ENCODE results near the gene AQP11. TPM values are rescaled to one million over a fixed set of nuclear protein-coding genes. Genes with fewer than 3 reads are reported as not detected.

The AQP11 gene
- total RNA-seq, 1 experiment from 2014 or later: 1.1 TPM

- Histone ChIP-seq H3K36me3 (ENCODE audit: low read depth) (no peaks in the 10 kb centered on the region), H3K27me3 (ENCODE audit: insufficient read depth, low read depth) (no peaks in the 10 kb centered on the region), H3K9me2 (ENCODE audit: insufficient read depth) (no peaks in the 10 kb centered on the region; the same call in 1 of the 2 replicates), H3K4me2 (no peak overlapping the region), H3K27ac (no peak overlapping the region), H3K79me2 (ENCODE audit: low read depth) (no peaks in the 10 kb centered on the region), H3F3A (ENCODE audit: insufficient read depth, low read depth) (0 out of 2 replicates have a peak, but pooled peaks cover 3% of the 10 kb centered on the region), H3K9me3 (ENCODE audit: insufficient read depth, low read depth) (peaks cover 23% of the 10 kb centered on the region), H4K20me1 (ENCODE audit: insufficient read depth) (no peaks in the 10 kb centered on the region), H2AFZ (no peak overlapping the region), H3K4me1 (replicated peaks; ENCODE audit: insufficient read depth) (peaks cover 14% of the 10 kb centered on the region), H3K4me3 (no peak overlapping the region)
- CTCF ChIA-PET: interaction anchor here (1.4 kb wide), 2 partner anchors 9 to 362 kb away, joined by 3 to 5 read pairs; no protein-coding TSS in a partner anchor
- intact Hi-C loops (cut with micrococcal nuclease; ENCODE audit: unreplicated experiment): loop anchor here (1.0 kb wide), 1 partner anchor 365 kb away; no protein-coding TSS in a partner anchor
- BruUV-seq (replicated peaks): no TSS peak
- POLR2A ChIA-PET (ENCODE audit: unreplicated experiment): interaction anchor here (0.6 kb wide), 2 partner anchors 13 to 308 kb away, joined by 5 to 13 read pairs; no protein-coding TSS in a partner anchor
- TF ChIP-seq CTCF (conservative IDR thresholded peaks at IDR 0.05) (peak; percentile 50), EZH2 (IDR thresholded peaks at IDR 0.05; ENCODE audit: low read depth) (no peak)
- peak in 1 of 2 experiments; percentile 23 for DNase-seq
Observed at GRCh38 chr11:77557553-77557952, 32.2 kb upstream of the AQP11 start.

- Histone ChIP-seq H3K9me3 (ENCODE audit: insufficient read depth, low read depth) (peaks cover 29% of the 10 kb centered on the region), H2AFZ (no peak overlapping the region), H3F3A (ENCODE audit: insufficient read depth, low read depth) (0 out of 2 replicates have a peak, but pooled peaks cover 3% of the 10 kb centered on the region), H3K27ac (no peak overlapping the region), H3K4me2 (no peak overlapping the region), H3K4me3 (no peak overlapping the region), H4K20me1 (ENCODE audit: insufficient read depth) (no peaks in the 10 kb centered on the region), H3K79me2 (ENCODE audit: low read depth) (no peaks in the 10 kb centered on the region), H3K27me3 (ENCODE audit: insufficient read depth, low read depth) (no peaks in the 10 kb centered on the region), H3K4me1 (replicated peaks; ENCODE audit: insufficient read depth) (peaks cover 14% of the 10 kb centered on the region), H3K9me2 (ENCODE audit: insufficient read depth) (no peaks in the 10 kb centered on the region; the same call in 1 of the 2 replicates), H3K36me3 (ENCODE audit: low read depth) (no peaks in the 10 kb centered on the region)
- BruUV-seq (replicated peaks): no TSS peak
- intact Hi-C loops (cut with micrococcal nuclease; ENCODE audit: unreplicated experiment): no loop called here
- POLR2A ChIA-PET (ENCODE audit: unreplicated experiment): no interaction called here
- TF ChIP-seq CTCF (conservative IDR thresholded peaks at IDR 0.05): no peak
- TF ChIP-seq EZH2 (IDR thresholded peaks at IDR 0.05; ENCODE audit: low read depth): no peak
- no peak for DNase-seq
- CTCF ChIA-PET: no interaction called here
Observed at GRCh38 chr11:77558380-77558779, 31.4 kb upstream of the AQP11 start.

- Histone ChIP-seq H3K79me2 (ENCODE audit: low read depth) (no peaks in the 10 kb centered on the region), H3K36me3 (ENCODE audit: low read depth) (no peaks in the 10 kb centered on the region), H3K27ac (peak overlapping the region; percentile 27; the same call in 1 of the 2 replicates), H3K4me2 (no peak overlapping the region), H3F3A (ENCODE audit: insufficient read depth, low read depth) (0 out of 2 replicates have a peak, but pooled peaks cover 3% of the 10 kb centered on the region), H3K4me3 (no peak overlapping the region), H3K27me3 (ENCODE audit: insufficient read depth, low read depth) (no peaks in the 10 kb centered on the region), H2AFZ (no peak overlapping the region), H3K9me2 (ENCODE audit: insufficient read depth) (no peaks in the 10 kb centered on the region), H4K20me1 (ENCODE audit: insufficient read depth) (no peaks in the 10 kb centered on the region), H3K4me1 (replicated peaks; ENCODE audit: insufficient read depth) (peaks cover 14% of the 10 kb centered on the region), H3K9me3 (ENCODE audit: insufficient read depth, low read depth) (peaks cover 41% of the 10 kb centered on the region)
- intact Hi-C loops (cut with micrococcal nuclease; ENCODE audit: unreplicated experiment): no loop called here
- DNase-seq: peak in 1 of 2 experiments; percentile 82
- TF ChIP-seq EZH2 (IDR thresholded peaks at IDR 0.05; ENCODE audit: low read depth): no peak
- no TSS peak for BruUV-seq (replicated peaks)
- ChIA-PET CTCF (interaction anchor here (0.6 kb wide), 1 partner anchor 176 kb away, joined by 3 read pairs; no protein-coding TSS in a partner anchor), POLR2A (ENCODE audit: unreplicated experiment) (no interaction called here)
Observed at GRCh38 chr11:77559686-77560401, 29.9 kb upstream of the AQP11 start.
